Upper lobe of left lung (tissue), 6 donors: ENCODE results near the gene CLK2. TPM values are rescaled to one million over a fixed set of nuclear protein-coding genes. Genes with fewer than 3 reads are reported as not detected.
"Not testable (repeated sequence)": the region's sequence is repeated elsewhere in the genome, so short reads cannot be mapped to it uniquely, and the experiment has no call there.

Experiments used
- ATAC-seq, 2 donors: fragments of 200-7000 bp; cut with Tn5 transposase; one replicate each; pipeline ENCODE4 v1.9.1; 2022; ENCODE audit warnings: mild to moderate bottlenecking in 2 of 2, moderate library complexity in 2 of 2; ENCODE audit not compliant: low FRiP score in 2 of 2
- DNase-seq, 2 donors: peaks; one replicate each; pipeline ENCODE4 v3.0.0-alpha.2; 2019 to 2020
- H3K27ac ChIP-seq, 4 donors: fragments of 200-600 bp; sonication (generic); one replicate each; pipeline ENCODE4 v1.5.1; 2016 to 2019
- H3K27me3 ChIP-seq, 4 donors: fragments of 200-600 bp; sonication (generic); one replicate each; pipeline ENCODE4 v1.5.1; 2017 to 2019
- H3K36me3 ChIP-seq, 4 donors: fragments of 200-600 bp; sonication (generic); one replicate each; pipeline ENCODE4 v1.5.1; 2016 to 2019
- H3K4me1 ChIP-seq, 4 donors: fragments of 200-600 bp; sonication (generic); one replicate each; pipeline ENCODE4 v1.5.1; 2018 to 2019
- H3K4me3 ChIP-seq, 4 donors: fragments of 200-600 bp; sonication (generic); one replicate each; pipeline ENCODE4 v1.5.1; 2017 to 2019; ENCODE audit warnings: mild to moderate bottlenecking in 2 of 4, moderate library complexity in 1 of 4
- H3K9me3 ChIP-seq, 4 donors: fragments of 200-600 bp; sonication (generic); one replicate each; pipeline ENCODE4 v1.5.1; 2018 to 2019
- EP300 ChIP-seq, 4 donors: sonication (generic); formaldehyde crosslinking; IDR thresholded peaks; one replicate each; pipeline ENCODE4 v1.5.1; 2017; ENCODE audit warnings: antibody characterized with exemption in 4 of 4, control low read depth in 2 of 4
- POLR2A ChIP-seq, 4 donors: fragments of 450-650 bp; IDR thresholded peaks; one replicate each; pipeline ENCODE4 v1.5.1; 2016 to 2017; ENCODE audit warnings: antibody characterized with exemption in 4 of 4, mild to moderate bottlenecking in 2 of 4
- POLR2AphosphoS5 ChIP-seq, 2 donors: sonication (generic); formaldehyde crosslinking; IDR thresholded peaks; one replicate each; pipeline ENCODE4 v1.5.1; 2017; ENCODE audit warnings: antibody characterized with exemption in 2 of 2
- WGBS, 2 donors: methylation state at CpG; one replicate each; pipeline ENCODE4 v1.1.5; 2017 to 2018; 5-methylcytosine and 5-hydroxymethylcytosine counted together
- total RNA-seq, 6 donors: library from RNA; depleted of rRNA in 4 of 6; stranded (reverse); fragments of >200 nt in 4 of 6; gene quantifications; one replicate each; pipeline versions ENCODE4 v1.1.0 to v1.2.1, GENCODE V29; 2016 to 2021
- TF ChIP-seq, protein P1 (sequence below), 6 experiments: fragments of 450-650 bp in 4 of 6; fragments of 200-600 bp in 2 of 6; sonication (generic) in 2 of 6; IDR thresholded peaks; one replicate each; pipeline ENCODE4 v1.5.1; 2016 to 2019; ENCODE audit warnings: antibody characterized with exemption in 6 of 6
- donor health status: DM: no; HTN: no; CAD: no; lungs with moderate emphysema.
- donor health status: DM: no; HTN: yes; CAD: no; lungs with severe emphysema.

Gene CLK2
- total RNA-seq, 6 donors from 2014 or later = 32.7 to 92.2 (median 48.1) TPM

DNA sequence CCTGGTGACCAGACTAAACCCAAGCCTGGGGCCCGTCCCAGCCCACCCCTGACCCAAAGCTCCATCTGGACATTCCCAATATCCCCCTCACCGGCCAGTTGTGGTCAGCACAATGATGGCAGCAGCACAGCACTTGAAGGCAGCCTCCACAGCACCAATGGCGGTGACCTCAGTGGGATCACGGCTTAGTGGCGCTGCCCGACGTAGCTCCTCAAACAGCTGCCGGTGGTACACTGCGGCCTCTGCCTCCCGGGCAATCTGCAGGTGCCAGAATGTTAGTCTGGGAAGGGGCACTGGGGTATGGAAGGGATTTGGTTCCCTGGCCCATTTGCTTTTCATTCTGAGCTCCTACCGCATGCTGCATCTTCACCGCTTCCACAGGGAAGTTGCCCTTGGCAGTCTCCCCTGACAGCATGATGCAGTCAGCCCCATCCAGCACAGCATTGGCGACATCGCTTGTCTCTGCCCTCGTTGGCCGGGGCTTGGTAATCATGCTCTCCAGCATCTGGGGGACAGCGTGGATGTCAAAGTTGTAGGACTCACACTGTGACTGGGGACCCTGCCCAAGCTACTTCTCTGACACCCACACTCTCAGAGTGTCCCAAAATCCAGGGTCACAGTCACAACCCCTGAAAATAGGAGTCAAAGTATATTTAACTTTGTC lies 19.9 kb upstream of the CLK2 start:
- no peaks in the 10 kb centered on the region for H3K9me3 ChIP-seq
- TF ChIP-seq POLR2A (IDR thresholded peaks at IDR 0.05) (no peak), POLR2AphosphoS5 (IDR thresholded peaks at IDR 0.05) (no peak), EP300 (IDR thresholded peaks at IDR 0.05) (no peak)
- TF ChIP-seq, protein P1, sequence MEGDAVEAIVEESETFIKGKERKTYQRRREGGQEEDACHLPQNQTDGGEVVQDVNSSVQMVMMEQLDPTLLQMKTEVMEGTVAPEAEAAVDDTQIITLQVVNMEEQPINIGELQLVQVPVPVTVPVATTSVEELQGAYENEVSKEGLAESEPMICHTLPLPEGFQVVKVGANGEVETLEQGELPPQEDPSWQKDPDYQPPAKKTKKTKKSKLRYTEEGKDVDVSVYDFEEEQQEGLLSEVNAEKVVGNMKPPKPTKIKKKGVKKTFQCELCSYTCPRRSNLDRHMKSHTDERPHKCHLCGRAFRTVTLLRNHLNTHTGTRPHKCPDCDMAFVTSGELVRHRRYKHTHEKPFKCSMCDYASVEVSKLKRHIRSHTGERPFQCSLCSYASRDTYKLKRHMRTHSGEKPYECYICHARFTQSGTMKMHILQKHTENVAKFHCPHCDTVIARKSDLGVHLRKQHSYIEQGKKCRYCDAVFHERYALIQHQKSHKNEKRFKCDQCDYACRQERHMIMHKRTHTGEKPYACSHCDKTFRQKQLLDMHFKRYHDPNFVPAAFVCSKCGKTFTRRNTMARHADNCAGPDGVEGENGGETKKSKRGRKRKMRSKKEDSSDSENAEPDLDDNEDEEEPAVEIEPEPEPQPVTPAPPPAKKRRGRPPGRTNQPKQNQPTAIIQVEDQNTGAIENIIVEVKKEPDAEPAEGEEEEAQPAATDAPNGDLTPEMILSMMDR (IDR thresholded peaks at IDR 0.05) = no peak
- DNase-seq (peak in 1 of 2 donors; percentile 54), ATAC-seq (no peak)
- no peak overlapping the region for H3K4me3 ChIP-seq
- H3K4me1 ChIP-seq = peaks cover 0 to 10% (median 7%) of the 10 kb centered on the region in 4 donors
- 79 to 88% methylated on average over 4 to 16 of the region's 17 CpGs for WGBS, 2 donors
- peaks cover 0 to 15% (median 7%) of the 10 kb centered on the region in 4 donors for H3K27me3 ChIP-seq
- H3K36me3 ChIP-seq = no peaks in the 10 kb centered on the region
- H3K27ac ChIP-seq = no peak overlapping the region

DNA sequence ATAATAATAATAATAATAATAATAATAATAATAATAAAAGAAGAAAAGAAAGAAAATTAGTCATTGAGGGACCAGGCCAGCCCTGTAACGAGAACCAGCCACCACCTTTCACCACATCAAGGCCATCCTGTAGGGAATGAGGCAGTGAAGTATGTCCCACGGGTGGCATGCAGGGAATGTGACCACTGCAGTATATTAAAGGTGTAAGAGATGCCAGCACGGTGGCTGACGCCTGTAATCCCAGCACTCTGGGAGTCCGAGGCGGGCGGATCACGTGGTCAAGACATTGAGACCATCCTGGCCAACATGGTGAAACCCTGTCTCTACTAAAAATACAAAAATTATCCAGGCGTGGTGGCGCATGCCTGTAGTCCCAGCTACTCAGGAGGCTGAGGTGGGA lies 17.7 kb upstream of the CLK2 start:
- H3K4me3 ChIP-seq = not testable (repeated sequence)
- WGBS, 2 donors = 83 to 90% methylated on average over 10 of the region's 10 CpGs

DNA sequence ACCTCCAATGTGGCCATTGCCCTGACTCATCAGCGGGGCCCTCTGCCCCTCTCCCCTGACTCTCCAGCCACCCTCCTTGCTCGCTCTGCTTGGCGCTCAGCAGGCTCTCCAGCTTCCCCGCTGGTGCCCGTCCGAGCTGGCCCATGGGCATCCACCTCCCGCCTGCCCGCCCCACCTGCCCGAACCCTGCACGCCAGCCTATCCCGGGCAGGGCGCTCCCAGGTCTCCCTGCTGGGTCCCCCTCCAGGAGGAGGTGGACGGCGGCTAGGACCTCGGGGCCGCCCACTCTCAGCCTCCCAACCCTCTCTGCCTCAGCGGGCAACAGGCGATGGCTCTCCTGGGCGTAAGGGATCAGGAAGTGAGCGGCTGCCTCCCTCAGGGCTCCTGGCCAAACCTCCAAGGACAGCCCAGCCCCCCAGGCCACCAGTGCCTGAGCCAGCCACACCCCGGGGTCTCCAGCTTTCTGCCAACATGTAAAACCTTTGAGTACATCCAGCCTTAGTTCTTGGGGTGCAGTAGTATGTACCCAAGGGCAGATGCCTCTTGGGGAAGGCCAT lies 14.8 kb upstream of the CLK2 start:
- Histone ChIP-seq H3K4me1 (no peaks in the 10 kb centered on the region), H3K4me3 (no peak overlapping the region), H3K27ac (no peak overlapping the region), H3K27me3 (no peaks in the 10 kb centered on the region), H3K9me3 (no peaks in the 10 kb centered on the region), H3K36me3 (no peaks in the 10 kb centered on the region)
- DNase-seq (peak in 1 of 2 donors; percentile 67), ATAC-seq (no peak)
- TF ChIP-seq, protein P1 (IDR thresholded peaks at IDR 0.05) = no peak
- TF ChIP-seq EP300 (IDR thresholded peaks at IDR 0.05) (no peak), POLR2A (IDR thresholded peaks at IDR 0.05) (no peak), POLR2AphosphoS5 (IDR thresholded peaks at IDR 0.05) (no peak)
- WGBS, 2 donors = 93 to 96% methylated on average over 14 to 20 of the region's 21 CpGs

More for the DNA sequence above, 17.7 kb upstream of the CLK2 start:
- DNase-seq, H3K9me3 ChIP-seq, H3K36me3 ChIP-seq, H3K27ac ChIP-seq, ATAC-seq, H3K4me1 ChIP-seq: not testable (repeated sequence)
- H3K27me3 ChIP-seq = peaks cover 0 to 15% (median 7%) of the 10 kb centered on the region in 4 donors

DNA sequence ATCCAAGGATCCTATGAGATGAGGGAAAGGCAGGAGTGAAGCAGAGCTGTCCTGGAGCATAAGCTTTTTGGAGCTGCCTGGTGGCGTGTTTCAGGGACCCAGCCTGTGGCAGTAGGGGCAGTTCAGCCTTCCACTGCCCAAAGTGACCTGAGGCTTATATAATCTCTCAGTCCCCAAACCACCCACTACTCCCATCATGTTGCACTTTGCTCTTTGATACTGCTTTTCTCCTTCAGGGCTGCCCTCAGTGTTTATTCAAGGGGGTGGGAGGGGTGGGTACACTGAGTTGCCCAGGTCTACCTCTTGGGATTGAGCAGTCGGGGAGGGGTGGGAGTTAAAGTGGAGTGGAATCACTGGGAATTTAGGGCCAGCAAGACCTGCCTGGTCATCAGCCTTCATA lies 13.2 kb upstream of the CLK2 start:
- no peak overlapping the region for H3K27ac ChIP-seq
- 100% methylated on average over 2 of the region's 2 CpGs for WGBS, 2 donors
- H3K27me3 ChIP-seq = no peaks in the 10 kb centered on the region
- TF ChIP-seq POLR2AphosphoS5 (IDR thresholded peaks at IDR 0.05) (no peak), POLR2A (IDR thresholded peaks at IDR 0.05) (no peak), EP300 (IDR thresholded peaks at IDR 0.05) (no peak)
- TF ChIP-seq, protein P1 (IDR thresholded peaks at IDR 0.05) = no peak
- no peaks in the 10 kb centered on the region for H3K36me3 ChIP-seq
- DNase-seq = no peak
- ATAC-seq = no peak
- no peaks in the 10 kb centered on the region for H3K9me3 ChIP-seq
- no peaks in the 10 kb centered on the region for H3K4me1 ChIP-seq
- H3K4me3 ChIP-seq = no peak overlapping the region

DNA sequence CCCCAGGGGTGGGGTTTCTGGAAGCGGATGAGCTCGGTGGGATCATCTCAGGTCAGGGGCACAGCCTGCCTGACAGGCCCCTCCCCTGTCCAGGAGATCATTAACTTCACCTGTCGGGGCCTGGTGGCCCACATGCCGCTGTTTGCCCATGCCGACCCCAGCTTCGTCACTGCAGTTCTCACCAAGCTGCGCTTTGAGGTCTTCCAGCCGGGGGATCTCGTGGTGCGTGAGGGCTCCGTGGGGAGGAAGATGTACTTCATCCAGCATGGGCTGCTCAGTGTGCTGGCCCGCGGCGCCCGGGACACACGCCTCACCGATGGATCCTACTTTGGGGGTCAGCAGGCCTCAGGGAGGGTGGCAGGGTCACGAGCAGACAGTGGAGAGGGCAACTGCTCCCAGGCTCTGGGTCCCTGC lies 12.3 kb upstream of the CLK2 start:
- no peaks in the 10 kb centered on the region for H3K27me3 ChIP-seq
- no peaks in the 10 kb centered on the region for H3K9me3 ChIP-seq
- TF ChIP-seq EP300 (IDR thresholded peaks at IDR 0.05) = no peak
- TF ChIP-seq, protein P1 (IDR thresholded peaks at IDR 0.05) = no peak
- no peak for TF ChIP-seq POLR2A (IDR thresholded peaks at IDR 0.05)
- no peak for TF ChIP-seq POLR2AphosphoS5 (IDR thresholded peaks at IDR 0.05)
- H3K36me3 ChIP-seq = no peaks in the 10 kb centered on the region
- WGBS, 2 donors = 87 to 91% methylated on average over 8 to 18 of the region's 18 CpGs
- no peak overlapping the region for H3K4me3 ChIP-seq
- H3K27ac ChIP-seq = no peak overlapping the region
- no peak for ATAC-seq
- peak in 1 of 2 donors; percentile 76 for DNase-seq
- H3K4me1 ChIP-seq = no peaks in the 10 kb centered on the region
